Measurements from ENCODE around the gene NFATC4.

Gene NFATC4

DNA sequence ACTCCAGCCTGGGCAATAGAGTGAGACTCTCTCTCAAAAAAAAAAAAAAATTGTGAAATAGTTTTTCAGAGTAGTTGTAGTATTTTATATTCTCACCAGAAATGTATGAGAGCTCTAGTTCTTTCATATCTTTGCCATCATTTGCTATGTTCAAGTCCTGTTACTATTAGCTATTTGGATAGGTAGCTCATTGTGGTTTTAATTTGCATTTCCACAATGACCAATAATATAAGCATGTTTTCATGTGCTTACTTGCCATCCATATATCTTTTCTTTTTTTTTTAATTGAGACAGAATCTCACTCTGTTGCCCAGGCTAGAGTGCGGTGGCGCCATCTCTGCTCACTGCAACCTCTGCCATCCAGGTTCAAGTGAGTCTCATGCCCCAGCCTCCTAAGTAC lies 19.8 kb upstream of the NFATC4 start:
- no peak for TF ChIP-seq EZH2 (IDR thresholded peaks at IDR 0.05; ENCODE audit: borderline replicate concordance, low read depth, low read length, severe bottlenecking)
- TF ChIP-seq, protein P1, sequence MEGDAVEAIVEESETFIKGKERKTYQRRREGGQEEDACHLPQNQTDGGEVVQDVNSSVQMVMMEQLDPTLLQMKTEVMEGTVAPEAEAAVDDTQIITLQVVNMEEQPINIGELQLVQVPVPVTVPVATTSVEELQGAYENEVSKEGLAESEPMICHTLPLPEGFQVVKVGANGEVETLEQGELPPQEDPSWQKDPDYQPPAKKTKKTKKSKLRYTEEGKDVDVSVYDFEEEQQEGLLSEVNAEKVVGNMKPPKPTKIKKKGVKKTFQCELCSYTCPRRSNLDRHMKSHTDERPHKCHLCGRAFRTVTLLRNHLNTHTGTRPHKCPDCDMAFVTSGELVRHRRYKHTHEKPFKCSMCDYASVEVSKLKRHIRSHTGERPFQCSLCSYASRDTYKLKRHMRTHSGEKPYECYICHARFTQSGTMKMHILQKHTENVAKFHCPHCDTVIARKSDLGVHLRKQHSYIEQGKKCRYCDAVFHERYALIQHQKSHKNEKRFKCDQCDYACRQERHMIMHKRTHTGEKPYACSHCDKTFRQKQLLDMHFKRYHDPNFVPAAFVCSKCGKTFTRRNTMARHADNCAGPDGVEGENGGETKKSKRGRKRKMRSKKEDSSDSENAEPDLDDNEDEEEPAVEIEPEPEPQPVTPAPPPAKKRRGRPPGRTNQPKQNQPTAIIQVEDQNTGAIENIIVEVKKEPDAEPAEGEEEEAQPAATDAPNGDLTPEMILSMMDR (IDR thresholded peaks at IDR 0.05; ENCODE audit: borderline replicate concordance, extremely low read depth, low read length, poor library complexity, severe bottlenecking), result no peak
- Histone ChIP-seq H3K9ac (ENCODE audit: low read depth, low read length) (no peak overlapping the region), H2AFZ (ENCODE audit: low read depth, low read length) (no peak overlapping the region), H3K4me2 (ENCODE audit: insufficient read depth, low read length) (no peak overlapping the region), H3K4me1 (ENCODE audit: insufficient read depth, low read length) (no peaks in the 10 kb centered on the region), H3K27ac (ENCODE audit: low read length) (no peak overlapping the region), H4K20me1 (ENCODE audit: insufficient read depth, low read length) (no peaks in the 10 kb centered on the region), H3K9me3 (ENCODE audit: insufficient read depth, low read length, severe bottlenecking) (no peaks in the 10 kb centered on the region), H3K27me3 (ENCODE audit: insufficient read depth, low read length, poor library complexity) (peaks cover 16% of the 10 kb centered on the region), H3K4me3 (ENCODE audit: low read depth in 1 of 2, low read length in 2 of 2) (no peak overlapping the region), H3K36me3 (ENCODE audit: insufficient read depth, low read length) (no peaks in the 10 kb centered on the region), H3K79me2 (ENCODE audit: insufficient read depth, low read length) (no peaks in the 10 kb centered on the region)
- no peak for DNase-seq
- ATAC-seq (ENCODE audit: insufficient read depth, low read depth), result no peak

DNA sequence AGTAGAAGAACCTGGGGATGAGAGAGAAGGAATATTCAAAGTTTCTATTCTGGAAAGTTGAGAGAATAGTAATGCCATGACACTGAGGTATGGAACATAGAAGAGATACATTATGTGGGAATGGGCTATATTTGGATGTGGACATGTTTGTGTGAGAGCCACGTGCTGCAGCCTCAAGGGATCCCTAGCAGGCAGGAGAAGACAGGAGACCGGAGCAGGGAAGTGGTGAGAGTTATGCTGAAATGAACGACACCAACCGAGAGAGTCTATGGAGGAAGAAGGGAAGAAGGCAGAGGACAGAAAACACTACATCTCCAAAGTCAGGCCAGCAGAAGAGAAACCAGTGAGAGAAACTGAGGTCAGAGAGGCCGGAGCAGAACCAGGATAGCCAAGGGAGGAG lies 18.2 kb upstream of the NFATC4 start:
- Histone ChIP-seq H3K9me3 (ENCODE audit: insufficient read depth, low read length, severe bottlenecking) (no peaks in the 10 kb centered on the region), H2AFZ (ENCODE audit: low read depth, low read length) (no peak overlapping the region), H3K4me2 (ENCODE audit: insufficient read depth, low read length) (no peak overlapping the region), H4K20me1 (ENCODE audit: insufficient read depth, low read length) (no peaks in the 10 kb centered on the region), H3K4me1 (ENCODE audit: insufficient read depth, low read length) (no peaks in the 10 kb centered on the region), H3K4me3 (ENCODE audit: low read depth in 1 of 2, low read length in 2 of 2) (no peak overlapping the region), H3K27ac (ENCODE audit: low read length) (no peak overlapping the region), H3K9ac (ENCODE audit: low read depth, low read length) (no peak overlapping the region), H3K27me3 (ENCODE audit: insufficient read depth, low read length, poor library complexity) (peaks cover 16% of the 10 kb centered on the region), H3K36me3 (ENCODE audit: insufficient read depth, low read length) (no peaks in the 10 kb centered on the region), H3K79me2 (ENCODE audit: insufficient read depth, low read length) (no peaks in the 10 kb centered on the region)
- DNase-seq (no peak), ATAC-seq (ENCODE audit: insufficient read depth, low read depth) (no peak)
- no peak for TF ChIP-seq EZH2 (IDR thresholded peaks at IDR 0.05; ENCODE audit: borderline replicate concordance, low read depth, low read length, severe bottlenecking)
- TF ChIP-seq, protein P1 (IDR thresholded peaks at IDR 0.05; ENCODE audit: borderline replicate concordance, extremely low read depth, low read length, poor library complexity, severe bottlenecking), result no peak

DNA sequence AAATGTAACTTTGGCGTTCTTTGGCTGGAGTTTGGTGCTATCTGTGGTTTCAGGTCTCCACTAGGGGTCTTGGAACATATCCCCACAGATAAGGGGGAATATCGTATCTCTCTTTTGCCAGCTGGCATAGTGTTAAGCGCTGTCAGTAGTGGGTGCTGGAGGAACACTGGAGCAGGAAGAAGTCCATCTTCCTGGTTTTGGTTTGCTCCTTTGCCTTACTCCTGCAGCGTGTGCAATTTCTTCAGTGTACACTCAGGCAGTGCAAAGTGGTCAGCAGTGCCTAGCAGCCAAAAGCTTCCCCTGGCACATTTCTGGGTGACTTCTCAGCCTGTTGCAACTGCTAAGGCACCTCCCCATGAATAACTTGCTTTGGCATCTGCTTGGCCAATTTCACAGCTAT lies 16.5 kb upstream of the NFATC4 start:
- Histone ChIP-seq H3K27ac (ENCODE audit: low read length) (no peak overlapping the region), H3K27me3 (ENCODE audit: insufficient read depth, low read length, poor library complexity) (peaks cover 15% of the 10 kb centered on the region), H3K4me2 (ENCODE audit: insufficient read depth, low read length) (no peak overlapping the region), H4K20me1 (ENCODE audit: insufficient read depth, low read length) (no peaks in the 10 kb centered on the region), H3K9ac (ENCODE audit: low read depth, low read length) (no peak overlapping the region), H2AFZ (ENCODE audit: low read depth, low read length) (no peak overlapping the region), H3K9me3 (ENCODE audit: insufficient read depth, low read length, severe bottlenecking) (no peaks in the 10 kb centered on the region), H3K4me3 (ENCODE audit: low read depth in 1 of 2, low read length in 2 of 2) (no peak overlapping the region), H3K4me1 (ENCODE audit: insufficient read depth, low read length) (no peaks in the 10 kb centered on the region), H3K36me3 (ENCODE audit: insufficient read depth, low read length) (no peaks in the 10 kb centered on the region), H3K79me2 (ENCODE audit: insufficient read depth, low read length) (no peaks in the 10 kb centered on the region)
- TF ChIP-seq, protein P1 (IDR thresholded peaks at IDR 0.05; ENCODE audit: borderline replicate concordance, extremely low read depth, low read length, poor library complexity, severe bottlenecking), result no peak
- TF ChIP-seq EZH2 (IDR thresholded peaks at IDR 0.05; ENCODE audit: borderline replicate concordance, low read depth, low read length, severe bottlenecking), result no peak
- ATAC-seq (ENCODE audit: insufficient read depth, low read depth), result no peak
- DNase-seq, result no peak

Data from DND-41 (cell line).